IMR-90 (cell line): ENCODE results near the gene PUS7L.
A peak's percentile ranks its signal among the peaks of the same experiment; 100 is the strongest.

ENCODE experiments used
- BHLHE40 ChIP-seq: fragments of 150-350 bp; IDR thresholded peaks from 2 replicates; pipeline ENCODE4 v1.6.1; 2016; ENCODE audit warnings: mild to moderate bottlenecking, low read depth, low read length
- CEBPB ChIP-seq: IDR thresholded peaks from 2 replicates; pipeline ENCODE4 v1.6.1; 2012; ENCODE audit warnings: low read depth, low read length, improper control_type of control experiment
- CHD1 ChIP-seq: IDR thresholded peaks from 2 replicates; pipeline ENCODE4 v1.6.1; 2012; ENCODE audit warnings: low read depth, low read length, improper control_type of control experiment
- CTCF ChIP-seq: conservative IDR thresholded peaks from 2 replicates; pipeline ENCODE4 v1.5.1; 2012; ENCODE audit warnings: mild to moderate bottlenecking, low read depth, low read length, improper control_type of control experiment
- FOS ChIP-seq: fragments of 150-350 bp; IDR thresholded peaks from 2 replicates; pipeline ENCODE4 v1.6.1; 2016; ENCODE audit warnings: low read depth, low read length
- MAFK ChIP-seq: IDR thresholded peaks from 2 replicates; pipeline ENCODE4 v1.6.1; 2012; ENCODE audit warnings: low read depth, low read length, improper control_type of control experiment
- MXI1 ChIP-seq: IDR thresholded peaks from 2 replicates; pipeline ENCODE4 v1.6.1; 2012; ENCODE audit warnings: low read depth, mild to moderate bottlenecking, low read length, moderate library complexity, borderline replicate concordance
- POLR2A ChIP-seq: IDR thresholded peaks from 2 replicates; pipeline ENCODE4 v1.6.1; 2012; ENCODE audit warnings: mild to moderate bottlenecking, low read depth, low read length
- RAD21 ChIP-seq: IDR thresholded peaks from 2 replicates; pipeline ENCODE4 v1.6.1; 2012; ENCODE audit warnings: low read length, improper control_type of control experiment
- RCOR1 ChIP-seq: IDR thresholded peaks from 2 replicates; pipeline ENCODE4 v1.6.1; 2012; ENCODE audit warnings: mild to moderate bottlenecking, low read length, improper control_type of control experiment; ENCODE audit not compliant: insufficient replicate concordance
- RFX5 ChIP-seq: IDR thresholded peaks from 2 replicates; pipeline ENCODE4 v1.8.0; 2012; ENCODE audit warnings: low read depth, mild to moderate bottlenecking, low read length, moderate library complexity
- SMC3 ChIP-seq: fragments of 150-350 bp; IDR thresholded peaks from 2 replicates; pipeline ENCODE4 v1.6.1; 2016; ENCODE audit warnings: low read depth, mild to moderate bottlenecking, antibody characterized with exemption, low read length, moderate library complexity
- USF2 ChIP-seq: fragments of 150-350 bp; IDR thresholded peaks from 2 replicates; pipeline ENCODE4 v1.6.1; 2017; ENCODE audit warnings: mild to moderate bottlenecking, antibody characterized with exemption, low read length, low read depth
- TF ChIP-seq, protein P1 (sequence below): fragments of 150-350 bp; IDR thresholded peaks from 2 replicates; pipeline ENCODE4 v1.6.1; 2016; ENCODE audit warnings: low read depth, mild to moderate bottlenecking, low read length, moderate library complexity, borderline replicate concordance

- peak; percentile 46 for TF ChIP-seq CTCF
- TF ChIP-seq, protein P1, sequence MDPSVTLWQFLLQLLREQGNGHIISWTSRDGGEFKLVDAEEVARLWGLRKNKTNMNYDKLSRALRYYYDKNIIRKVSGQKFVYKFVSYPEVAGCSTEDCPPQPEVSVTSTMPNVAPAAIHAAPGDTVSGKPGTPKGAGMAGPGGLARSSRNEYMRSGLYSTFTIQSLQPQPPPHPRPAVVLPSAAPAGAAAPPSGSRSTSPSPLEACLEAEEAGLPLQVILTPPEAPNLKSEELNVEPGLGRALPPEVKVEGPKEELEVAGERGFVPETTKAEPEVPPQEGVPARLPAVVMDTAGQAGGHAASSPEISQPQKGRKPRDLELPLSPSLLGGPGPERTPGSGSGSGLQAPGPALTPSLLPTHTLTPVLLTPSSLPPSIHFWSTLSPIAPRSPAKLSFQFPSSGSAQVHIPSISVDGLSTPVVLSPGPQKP = no peak
- no peak for TF ChIP-seq POLR2A
- TF ChIP-seq CEBPB = no peak
- TF ChIP-seq MXI1 = no peak
- no peak for TF ChIP-seq CHD1
- peak; percentile 51 for TF ChIP-seq RAD21
- TF ChIP-seq RFX5 = no peak
- TF ChIP-seq USF2 = no peak
- TF ChIP-seq BHLHE40 = no peak
- TF ChIP-seq FOS = no peak
- no peak for TF ChIP-seq MAFK
- peak; percentile 54 for TF ChIP-seq SMC3
- no peak for TF ChIP-seq RCOR1
Observed at GRCh38 chr12:43776498-43776897, 17.9 kb upstream of the PUS7L start.
